GM23338 (cell line): ENCODE results near the gene LMF2. TPM values are rescaled to one million over a fixed set of nuclear protein-coding genes. Genes with fewer than 3 reads are reported as not detected.

ENCODE experiments used
- ATAC-seq: fragments of 200-7000 bp; cut with Tn5 transposase; 3 replicates; pipeline ENCODE4 v1.9.1; 2020
- DNase-seq: peaks from one replicate; pipeline ENCODE4 v3.0.0-alpha.2; 2015; ENCODE audit warnings: low spot score
- H2AFZ ChIP-seq: fragments of 200-600 bp; sonication (generic); 2 replicates; pipeline ENCODE4 v1.8.0; 2016; ENCODE audit warnings: antibody characterized with exemption, mild to moderate bottlenecking, moderate library complexity
- H3F3A ChIP-seq: fragments of 200-600 bp; sonication (generic); replicated peaks from 2 replicates; pipeline ENCODE4 v1.8.0; 2017; ENCODE audit warnings: antibody characterized with exemption, mixed run types, low read depth
- H3K27ac ChIP-seq: fragments of 200-600 bp; sonication (generic); 2 replicates; pipeline ENCODE4 v1.6.1; 2016; ENCODE audit warnings: low read depth
- H3K27me3 ChIP-seq: fragments of 200-600 bp; sonication (generic); 2 replicates; pipeline ENCODE4 v1.8.0; 2016; ENCODE audit warnings: mild to moderate bottlenecking, mixed run types, moderate library complexity; ENCODE audit not compliant: insufficient read depth
- H3K36me3 ChIP-seq: fragments of 200-600 bp; sonication (generic); 2 replicates; pipeline ENCODE4 v1.8.0; 2016; ENCODE audit warnings: mild to moderate bottlenecking; ENCODE audit not compliant: insufficient read depth
- H3K4me1 ChIP-seq: fragments of 200-600 bp; sonication (generic); 2 replicates; pipeline ENCODE4 v1.8.0; 2016; ENCODE audit warnings: mild to moderate bottlenecking, moderate library complexity; ENCODE audit not compliant: insufficient read depth
- H3K4me2 ChIP-seq: fragments of 200-600 bp; sonication (generic); 2 replicates; pipeline ENCODE4 v1.7.1; 2017; ENCODE audit warnings: mixed run types
- H3K4me3 ChIP-seq: fragments of 200-600 bp; sonication (generic); 2 replicates; pipeline ENCODE4 v1.6.1; 2016; ENCODE audit warnings: mixed run types
- H3K79me2 ChIP-seq: fragments of 200-600 bp; sonication (generic); replicated peaks from 2 replicates; pipeline ENCODE4 v1.8.0; 2017; ENCODE audit warnings: mild to moderate bottlenecking; ENCODE audit not compliant: insufficient read depth
- H3K9me2 ChIP-seq: fragments of 200-600 bp; sonication (generic); 2 replicates; pipeline ENCODE4 v1.8.0; 2017; ENCODE audit not compliant: insufficient read depth
- H4K20me1 ChIP-seq: fragments of 200-600 bp; sonication (generic); replicated peaks from 2 replicates; pipeline ENCODE4 v1.8.0; 2017; ENCODE audit warnings: mild to moderate bottlenecking; ENCODE audit not compliant: insufficient read depth
- H3K27ac Mint-ChIP-seq: 2 replicates; pipeline ENCODE4 v1.8.0; 2020; ENCODE audit warnings: inconsistent platforms, mild to moderate bottlenecking, moderate library complexity, mixed read lengths
- H3K27me3 Mint-ChIP-seq: 3 replicates; pipeline ENCODE4 v1.8.0; 2022; ENCODE audit warnings: low read depth, mild to moderate bottlenecking, moderate library complexity, mixed read lengths, inconsistent platforms; ENCODE audit not compliant: insufficient read depth, poor library complexity
- H3K36me3 Mint-ChIP-seq: 3 replicates; pipeline ENCODE4 v1.8.0; 2021; ENCODE audit warnings: low read depth, mild to moderate bottlenecking, inconsistent platforms, moderate library complexity, mixed read lengths
- H3K4me1 Mint-ChIP-seq: 3 replicates; pipeline ENCODE4 v1.8.0; 2020; ENCODE audit warnings: mild to moderate bottlenecking, inconsistent platforms, mixed read lengths
- H3K4me3 Mint-ChIP-seq: 3 replicates; pipeline ENCODE4 v1.8.0; 2021; ENCODE audit warnings: moderate library complexity, mild to moderate bottlenecking, inconsistent platforms, mixed read lengths
- H3K9me3 Mint-ChIP-seq: 3 replicates; pipeline ENCODE4 v1.8.0; 2020; ENCODE audit warnings: moderate library complexity, mild to moderate bottlenecking, inconsistent platforms, mixed read lengths
- CREB1 ChIP-seq: fragments of 250-450 bp; sonication (Bioruptor Pico); IDR thresholded peaks from 2 replicates; pipeline ENCODE4 v1.5.0; 2020; ENCODE audit warnings: low read depth, mild to moderate bottlenecking, moderate library complexity
- CTCF ChIP-seq, 2 experiments: fragments of 200-600 bp in 1 of 2; sonication (generic) in 1 of 2; conservative IDR thresholded peaks; 2 replicates each; pipeline versions ENCODE4 v1.5.1 to v1.6.1; 2016 to 2017; ENCODE audit warnings: antibody characterized with exemption in 2 of 2, low read depth in 2 of 2, mild to moderate bottlenecking in 2 of 2, moderate library complexity in 1 of 2
- EZH2 ChIP-seq: fragments of 200-600 bp; sonication (generic); IDR thresholded peaks from one replicate; pipeline ENCODE4 v1.8.0; 2017; ENCODE audit warnings: antibody characterized with exemption, mild to moderate bottlenecking, low read depth; ENCODE audit not compliant: unreplicated experiment
- EZH2phosphoT487 ChIP-seq: fragments of 200-600 bp; sonication (generic); IDR thresholded peaks from one replicate; pipeline ENCODE4 v1.8.1; 2018; ENCODE audit warnings: antibody characterized with exemption; ENCODE audit not compliant: unreplicated experiment
- JUNB ChIP-seq: IDR thresholded peaks from one replicate; pipeline ENCODE4 v1.6.1; 2016; ENCODE audit warnings: antibody characterized with exemption; ENCODE audit not compliant: unreplicated experiment
- NANOG ChIP-seq: IDR thresholded peaks from 2 replicates; pipeline ENCODE4 v1.6.1; 2016; ENCODE audit warnings: antibody characterized with exemption, borderline replicate concordance
- POLR2AphosphoS5 ChIP-seq: IDR thresholded peaks from 2 replicates; pipeline ENCODE4 v1.6.1; 2016; ENCODE audit warnings: antibody characterized with exemption, low read depth
- REST ChIP-seq: IDR thresholded peaks from one replicate; pipeline ENCODE4 v1.6.1; 2018; ENCODE audit warnings: antibody characterized with exemption; ENCODE audit not compliant: unreplicated experiment
- STAT1 ChIP-seq: IDR thresholded peaks from one replicate; pipeline ENCODE4 v1.6.1; 2016; ENCODE audit warnings: antibody characterized with exemption; ENCODE audit not compliant: unreplicated experiment
- ZNF114 ChIP-seq: fragments of 250-450 bp; sonication (Bioruptor Pico); IDR thresholded peaks from 2 replicates; pipeline ENCODE4 v1.5.0; 2020; ENCODE audit warnings: mild to moderate bottlenecking, moderate library complexity
- ZNF331 ChIP-seq: fragments of 250-450 bp; sonication (Bioruptor Pico); IDR thresholded peaks from 2 replicates; pipeline ENCODE4 v1.5.0; 2020; ENCODE audit warnings: low read depth, mild to moderate bottlenecking, moderate library complexity
- ZNF462 ChIP-seq: fragments of 250-450 bp; sonication (Bioruptor Pico); IDR thresholded peaks from 2 replicates; pipeline ENCODE4 v1.5.0; 2020; ENCODE audit warnings: mild to moderate bottlenecking, moderate library complexity
- polyA plus RNA-seq: library from polyadenylated mRNA; unstranded; fragments of >200 nt; fragmentation: Nextera tagmentation; extraction: Ambion mirVana; gene quantifications from 2 replicates; pipeline ENCODE4 v1.2.1, GENCODE V29; 2016
- total RNA-seq: library from RNA; depleted of rRNA; stranded (reverse); fragments of >200 nt; shearing (Covaris generic); gene quantifications from 2 replicates; pipeline ENCODE4 v1.2.3, GENCODE V29; 2014

LMF2 gene
- total and polyA plus RNA-seq, 2 experiments from 2014 or later = 15.6 to 36.3 TPM

- H3K4me2 ChIP-seq = peak overlapping the region; percentile 87
- no peaks in the 10 kb centered on the region; the same call in 2 of the 3 replicates for H3K9me3 Mint-ChIP-seq
- peak overlapping the region; percentile 79 for H3K4me3 ChIP-seq
- no peaks in the 10 kb centered on the region for H3K9me2 ChIP-seq
- no peak overlapping the region for H3K27ac ChIP-seq
- peaks cover 3% of the 10 kb centered on the region; the same call in 2 of the 3 replicates for H3K4me1 Mint-ChIP-seq
- no peaks in the 10 kb centered on the region for H3K4me1 ChIP-seq
- no peaks in the 10 kb centered on the region for H4K20me1 ChIP-seq
- H3K27me3 Mint-ChIP-seq = peaks cover 27% of the 10 kb centered on the region
- 0 out of 3 replicates have a peak, but pooled peaks cover 3% of the 10 kb centered on the region for H3K36me3 Mint-ChIP-seq
- peak; percentile 51 for ATAC-seq
- no peaks in the 10 kb centered on the region for H3K36me3 ChIP-seq
- H3K79me2 ChIP-seq = no peaks in the 10 kb centered on the region
- no peak overlapping the region for H3K27ac Mint-ChIP-seq
- peak overlapping the region; percentile 86 for H2AFZ ChIP-seq
- TF ChIP-seq ZNF331 (no peak), POLR2AphosphoS5 (no peak), REST (no peak), ZNF114 (CRISPR knock-in tag) (no peak), EZH2 (no peak), EZH2phosphoT487 (no peak), ZNF462 (CRISPR knock-in tag) (no peak), NANOG (no peak), CREB1 (CRISPR knock-in tag) (no peak), JUNB (no peak), STAT1 (no peak), CTCF (conservative IDR thresholded peaks at IDR 0.05; ENCODE audit: low read depth in 2 of 2) (no peak)
- H3F3A ChIP-seq = no peaks in the 10 kb centered on the region
- DNase-seq = peak; percentile 61
- H3K27me3 ChIP-seq = peaks cover 23% of the 10 kb centered on the region
- peak overlapping the region; percentile 79 for H3K4me3 Mint-ChIP-seq
Measured at GRCh38 chr22:50482107-50483074, 25.1 kb downstream of the LMF2 start.
